H1 (cell line): ENCODE measurements around the gene MUC5AC. TPM values are rescaled to one million over a fixed set of nuclear protein-coding genes. Genes with fewer than 3 reads are reported as not detected.

ENCODE experiments used
- CTCF ChIA-PET: fragments of 300-600 bp; sonication (Branson Sonifier 250); formaldehyde crosslinking; loops from one replicate; lab custom pipeline; 2021; ENCODE audit not compliant: partially characterized antibody; lab: Charles Lee
- POLR2A ChIA-PET: fragments of 300-600 bp; sonication (Branson Sonifier 250); formaldehyde crosslinking; loops from one replicate; lab custom pipeline; 2021; ENCODE audit warnings: inconsistent platforms; ENCODE audit not compliant: partially characterized antibody; lab: Charles Lee
- DNase-seq, 2 experiments: peaks; one replicate each; pipeline versions ENCODE4 v3.0.0 to v3.0.0-alpha.2; 2010 to 2022; ENCODE audit warnings: low spot score in 2 of 2, low read depth in 1 of 2, mixed read lengths in 1 of 2
- FAIRE-seq: peaks from 2 replicates; lab custom pipeline; 2011; peaks lifted over from hg19 to GRCh38; lab: Jason Lieb, UNC
- H2AFZ ChIP-seq: 2 replicates; pipeline ENCODE4 v1.8.1; 2012; ENCODE audit warnings: low read length, inconsistent platforms
- H2AK5ac ChIP-seq: 2 replicates; pipeline ENCODE4 v1.6.1; 2013; ENCODE audit warnings: low read depth, low read length
- H2BK120ac ChIP-seq: replicated peaks from 2 replicates; pipeline ENCODE3; 2013; ENCODE audit warnings: low read depth, low read length, inconsistent platforms
- H2BK12ac ChIP-seq: 2 replicates; pipeline ENCODE4 v1.6.1; 2013; ENCODE audit warnings: low read depth, low read length
- H2BK15ac ChIP-seq: 2 replicates; pipeline ENCODE4 v1.6.1; 2013; ENCODE audit warnings: low read length
- H2BK20ac ChIP-seq: 2 replicates; pipeline ENCODE4 v1.6.1; 2013; ENCODE audit warnings: low read length
- H2BK5ac ChIP-seq: 2 replicates; pipeline ENCODE4 v1.6.1; 2013; ENCODE audit warnings: low read depth, low read length
- H3K14ac ChIP-seq: 2 replicates; pipeline ENCODE4 v1.6.1; 2013; ENCODE audit warnings: inconsistent platforms; ENCODE audit not compliant: insufficient read length
- H3K18ac ChIP-seq: 2 replicates; pipeline ENCODE4 v1.6.1; 2013; ENCODE audit warnings: low read length; ENCODE audit errors: extremely low read depth
- H3K23ac ChIP-seq: 2 replicates; pipeline ENCODE4 v1.6.1; 2013; ENCODE audit warnings: inconsistent platforms; ENCODE audit not compliant: insufficient read length
- H3K23me2 ChIP-seq: 2 replicates; pipeline ENCODE4 v1.6.1; 2013; ENCODE audit warnings: low read depth, low read length
- H3K27ac ChIP-seq: 2 replicates; pipeline ENCODE4 v1.6.1; 2011; ENCODE audit warnings: low read depth, low read length, inconsistent platforms
- H3K27me3 ChIP-seq, 4 experiments: replicated peaks in 1 of 4; 1 replicate in 1 of 4; 2 replicates in 3 of 4; pipeline versions ENCODE4 v1.6.1 to v1.8.1; 2011 to 2013; ENCODE audit warnings: low read length in 3 of 4, mild to moderate bottlenecking in 3 of 4, inconsistent platforms in 2 of 4, mixed read lengths in 2 of 4, moderate library complexity in 1 of 4; ENCODE audit not compliant: control insufficient read depth in 3 of 4, insufficient read depth in 3 of 4; ENCODE audit errors: extremely low read depth in 1 of 4
- H3K36me3 ChIP-seq, 4 experiments: 2 replicates each; pipeline versions ENCODE4 v1.6.1 to v1.8.1; 2011 to 2013; ENCODE audit warnings: mild to moderate bottlenecking in 4 of 4, low read length in 3 of 4, moderate library complexity in 2 of 4, control low read depth in 1 of 4, inconsistent platforms in 1 of 4; ENCODE audit not compliant: insufficient read depth in 4 of 4, control insufficient read depth in 2 of 4
- H3K4ac ChIP-seq: replicated peaks from 2 replicates; pipeline ENCODE3; 2013; ENCODE audit warnings: low read length, low read depth, mixed read lengths, inconsistent platforms; ENCODE audit not compliant: insufficient read length
- H3K4me1 ChIP-seq, 4 experiments: replicated peaks in 1 of 4; 1 replicate in 1 of 4; 2 replicates in 3 of 4; pipeline versions ENCODE4 v1.6.1 to v1.8.1; 2011 to 2013; ENCODE audit warnings: low read length in 3 of 4, inconsistent platforms in 2 of 4, mixed read lengths in 1 of 4; ENCODE audit not compliant: insufficient read depth in 4 of 4, control insufficient read depth in 3 of 4
- H3K4me2 ChIP-seq, 2 experiments: 2 replicates each; pipeline versions ENCODE4 v1.6.1 to v1.8.1; 2011 to 2013; ENCODE audit warnings: low read depth in 2 of 2, low read length in 2 of 2, control low read depth in 1 of 2, inconsistent platforms in 1 of 2, mild to moderate bottlenecking in 1 of 2; ENCODE audit not compliant: insufficient read depth in 1 of 2
- H3K4me3 ChIP-seq, 4 experiments: fragments of 200-600, 300-600 bp in 1 of 4; sonication (generic), shearing (Covaris generic), sonication (Bioruptor Twin) in 1 of 4; 2 replicates each; pipeline versions ENCODE4 v1.5.1 to v1.8.1; 2011 to 2016; ENCODE audit warnings: low read length in 4 of 4, low read depth in 3 of 4, control low read depth in 2 of 4, inconsistent platforms in 2 of 4, mild to moderate bottlenecking in 2 of 4, mixed read lengths in 1 of 4, moderate library complexity in 1 of 4; ENCODE audit not compliant: insufficient read depth in 2 of 4; ENCODE audit errors: extremely low read depth in 1 of 4
- H3K56ac ChIP-seq: replicated peaks from 2 replicates; pipeline ENCODE3; 2013; ENCODE audit warnings: low read depth, mild to moderate bottlenecking, mixed read lengths, low read length, inconsistent platforms; ENCODE audit not compliant: insufficient read length
- H3K79me1 ChIP-seq: 2 replicates; pipeline ENCODE4 v1.6.1; 2013; ENCODE audit warnings: low read depth, low read length, control low read depth
- H3K79me2 ChIP-seq, 2 experiments: 2 replicates each; pipeline versions ENCODE4 v1.6.1 to v1.8.1; 2012 to 2013; ENCODE audit warnings: low read length in 2 of 2, mild to moderate bottlenecking in 2 of 2, inconsistent platforms in 1 of 2; ENCODE audit not compliant: insufficient read depth in 2 of 2, control insufficient read depth in 1 of 2
- H3K9ac ChIP-seq, 4 experiments: replicated peaks in 1 of 4; 1 replicate in 1 of 4; 2 replicates in 3 of 4; pipeline versions ENCODE4 v1.6.1 to v1.8.1; 2011 to 2013; ENCODE audit warnings: low read depth in 3 of 4, low read length in 3 of 4, control low read depth in 2 of 4, mild to moderate bottlenecking in 2 of 4, moderate library complexity in 2 of 4, inconsistent platforms in 1 of 4; ENCODE audit errors: extremely low read depth in 1 of 4
- H3K9me3 ChIP-seq, 2 experiments: 2 replicates each; pipeline versions ENCODE4 v1.6.1 to v1.8.1; 2012 to 2013; ENCODE audit warnings: mild to moderate bottlenecking in 2 of 2, moderate library complexity in 2 of 2, control low read depth in 1 of 2, inconsistent platforms in 1 of 2, low read depth in 1 of 2, low read length in 1 of 2, mixed read lengths in 1 of 2; ENCODE audit not compliant: insufficient read depth in 2 of 2
- H4K20me1 ChIP-seq, 2 experiments: replicated peaks in 1 of 2; 2 replicates each; pipeline versions ENCODE3 to v1.8.1; 2011 to 2013; ENCODE audit warnings: inconsistent platforms in 2 of 2, low read length in 2 of 2, mild to moderate bottlenecking in 1 of 2; ENCODE audit not compliant: insufficient read depth in 2 of 2, control insufficient read depth in 1 of 2
- H4K5ac ChIP-seq: 2 replicates; pipeline ENCODE4 v1.6.1; 2013; ENCODE audit warnings: low read length, low read depth, mixed read lengths, inconsistent platforms; ENCODE audit not compliant: insufficient read length
- H4K8ac ChIP-seq: 2 replicates; pipeline ENCODE4 v1.8.0; 2013; ENCODE audit warnings: mild to moderate bottlenecking, moderate library complexity, low read length, inconsistent platforms; ENCODE audit not compliant: insufficient read depth; ENCODE audit errors: extremely low read depth
- H4K91ac ChIP-seq: replicated peaks from 2 replicates; pipeline ENCODE3; 2013; ENCODE audit warnings: low read length, mixed read lengths, inconsistent platforms; ENCODE audit not compliant: insufficient read length
- ASH2L ChIP-seq: fragments of 200-600, 300-600 bp; sonication (generic); IDR thresholded peaks from one replicate; pipeline ENCODE4 v1.7.1; 2017; ENCODE audit warnings: low read length
- CBX5 ChIP-seq: fragments of 300-800, 300-1000 bp; sonication (generic); IDR thresholded peaks from 2 replicates; pipeline ENCODE4 v1.7.1; 2016; ENCODE audit warnings: antibody characterized with exemption, low read length, low read depth
- EGR1 ChIP-seq: IDR thresholded peaks from 2 replicates; pipeline ENCODE4 v1.6.1; 2011; ENCODE audit warnings: low read depth, low read length, borderline replicate concordance
- KDM1A ChIP-seq: fragments of 200-600, 300-600 bp; sonication (generic); IDR thresholded peaks from 2 replicates; pipeline ENCODE4 v1.7.1; 2016; ENCODE audit warnings: mild to moderate bottlenecking, low read length, borderline replicate concordance
- NRF1 ChIP-seq: IDR thresholded peaks from 2 replicates; pipeline ENCODE4 v1.6.1; 2011; ENCODE audit warnings: mild to moderate bottlenecking, low read depth, low read length, improper control_type of control experiment
- POLR2A ChIP-seq, 2 experiments: IDR thresholded peaks; 1 replicate in 1 of 2; 2 replicates in 1 of 2; pipeline ENCODE4 v1.6.1; 2011; ENCODE audit warnings: low read depth in 2 of 2, low read length in 2 of 2, mild to moderate bottlenecking in 2 of 2; ENCODE audit errors: control extremely low read depth in 1 of 2
- RXRA ChIP-seq: IDR thresholded peaks from 2 replicates; pipeline ENCODE4 v1.6.1; 2011; ENCODE audit warnings: low read depth, mild to moderate bottlenecking, low read length, moderate library complexity; ENCODE audit not compliant: insufficient read depth
- SIRT6 ChIP-seq: IDR thresholded peaks from one replicate; pipeline ENCODE4 v1.7.1; 2012; ENCODE audit warnings: low read length, inconsistent platforms
- SUZ12 ChIP-seq: fragments of 200-600 bp; sonication (generic); IDR thresholded peaks from 2 replicates; pipeline ENCODE4 v1.6.1; 2012; ENCODE audit warnings: mild to moderate bottlenecking, inconsistent platforms, low read length, moderate library complexity, mixed read lengths
- WGBS, 2 experiments: shearing (Covaris generic) in 1 of 2; methylation state at CpG; one replicate each; pipeline versions ENCODE4 v1.1.6 to v1.1.7; 2013 to 2015; ENCODE audit warnings: low lambda C conversion rate in 2 of 2, mixed read lengths in 2 of 2, inconsistent platforms in 1 of 2, low coverage in 1 of 2, missing lambda C conversion rate in 1 of 2; ENCODE audit not compliant: insufficient replicate concordance in 2 of 2, insufficient coverage in 1 of 2, insufficient read length in 1 of 2; ENCODE audit errors: extremely low coverage in 1 of 2, missing lambda C conversion rate in 1 of 2; 5-methylcytosine and 5-hydroxymethylcytosine counted together
- polyA plus RNA-seq, 7 experiments: library from polyadenylated mRNA; depleted of rRNA in 3 of 7; stranded (reverse) in 5 of 7; unstranded in 2 of 7; fragments of >200 nt in 5 of 7; fragments of 200-250 nt in 2 of 7; gene quantifications; 1 replicate in 5 of 7; 2 replicates in 1 of 7; 4 replicates in 1 of 7; pipeline versions ENCODE4 v1.2.1 to v1.2.3, GENCODE V29; 2011 to 2013; ENCODE audit warnings: missing spikeins in 2 of 7, mixed read lengths in 2 of 7
- total RNA-seq: library from RNA; stranded (reverse); fragmentation: NEBNext Ultra II Directional; extraction: Animal tissue kit (Norgen Biotek cat#: 25700); gene quantifications from 2 replicates; pipeline ENCODE4 v1.2.1, GENCODE V29; 2021

MUC5AC gene
- total and polyA plus RNA-seq, 2 of the 8 experiments (the other 6 are each of a cell fraction or from before 2014, with no cell fraction given), result not detected

DNA sequence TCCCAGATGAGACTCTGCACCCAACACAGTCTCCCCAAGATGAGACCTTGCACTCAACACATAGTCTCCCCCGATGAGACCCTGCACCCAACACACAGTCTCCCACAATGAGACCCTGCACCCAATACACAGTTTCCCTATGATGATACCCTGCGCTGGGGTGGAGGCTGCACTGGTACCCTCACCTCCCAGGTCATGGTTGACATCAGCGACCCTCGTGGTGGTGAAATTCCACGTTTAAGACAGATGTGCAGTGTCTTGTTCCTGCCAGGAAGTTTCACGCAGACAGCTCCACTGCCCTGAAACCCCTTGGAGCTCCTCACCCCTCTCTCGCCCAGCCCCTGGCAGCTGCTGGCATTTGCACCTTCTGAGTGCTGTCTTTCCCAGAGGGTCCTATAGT, 9.5 kb downstream of the MUC5AC start:
- Histone ChIP-seq H3K27ac (no peak overlapping the region), H3K4me2 (no peak overlapping the region), H2AFZ (no peak overlapping the region), H2BK120ac (no peak overlapping the region), H3K9me3 (peaks cover 21 to 54% of the 10 kb centered on the region in 2 experiments; a peak in 3 of 4 replicates), H3K56ac (no peak overlapping the region), H3K9ac (no peak overlapping the region), H2AK5ac (no peak overlapping the region), H2BK12ac (no peak overlapping the region), H3K79me2 (no peaks in the 10 kb centered on the region)
- no peak for FAIRE-seq
- 90% methylated on average over 7 of the region's 7 CpGs; no CpG with 5 or more reads in 1 of the 2 experiments for WGBS, 2 experiments
- TF ChIP-seq EGR1, result no peak
- no peak for TF ChIP-seq KDM1A
- TF ChIP-seq NRF1, result no peak
- no peak for TF ChIP-seq SUZ12
- no peak for TF ChIP-seq ASH2L
- no peak for TF ChIP-seq RXRA
- no peak for TF ChIP-seq SIRT6
- no peak for TF ChIP-seq CBX5
- TF ChIP-seq POLR2A (IDR thresholded peaks at IDR 0.05; ENCODE audit: control extremely low read depth in 1 of 2, low read depth in 2 of 2, low read length in 2 of 2), result no peak
- TF ChIP-seq, all 59 proteins: peak for 0
- Histone ChIP-seq H2BK20ac (no peak overlapping the region), H3K4me1 (no peaks in the 10 kb centered on the region), H3K27me3 (no peaks in the 10 kb centered on the region), H3K4ac (no peak overlapping the region), H4K5ac (no peak overlapping the region), H3K23me2 (peaks cover 16% of the 10 kb centered on the region; the same call in 1 of the 2 replicates), H2BK15ac (no peak overlapping the region), H3K23ac (no peak overlapping the region), H4K91ac (no peak overlapping the region), H3K14ac (no peak overlapping the region), H4K20me1 (peaks cover 0 to 2% of the 10 kb centered on the region in 2 experiments), H2BK5ac (no peak overlapping the region), H4K8ac (no peak overlapping the region), H3K36me3 (no peaks in the 10 kb centered on the region), H3K18ac (no peak overlapping the region), H3K4me3 (no peak overlapping the region), H3K79me1 (no peaks in the 10 kb centered on the region)
- no peak for DNase-seq
- CTCF ChIA-PET, result no interaction called here
- POLR2A ChIA-PET, result no interaction called here
